Measurements from ENCODE around the gene BAK1. TPM values are rescaled to one million over a fixed set of nuclear protein-coding genes. Genes with fewer than 3 reads are reported as not detected.

The BAK1 gene
- total and polyA plus RNA-seq, 2 of the 13 experiments (the other 11 are each of a cell fraction or from before 2014, with no cell fraction given) = 15.0 to 23.8 TPM

- TF ChIP-seq BCL6 (CRISPR knock-in tag; IDR thresholded peaks at IDR 0.05) (peak; percentile 14; the same call in 1 of the 2 replicates), CREM (IDR thresholded peaks at IDR 0.05) (peak; percentile 52; the same call in 1 of the 2 replicates), CREM (CRISPR knock-in tag; IDR thresholded peaks at IDR 0.05) (no peak), ARID2 (CRISPR knock-in tag; IDR thresholded peaks at IDR 0.05; ENCODE audit: borderline replicate concordance) (no peak), ZNF788 (CRISPR knock-in tag; IDR thresholded peaks at IDR 0.05; ENCODE audit: borderline replicate concordance) (peak; percentile 27; the same call in 1 of the 2 replicates), DNMT3B (CRISPR knock-in tag; conservative IDR thresholded peaks at IDR 0.05) (no peak), NFATC3 (CRISPR knock-in tag; IDR thresholded peaks at IDR 0.05) (no peak), E2F2 (CRISPR knock-in tag; IDR thresholded peaks at IDR 0.05; ENCODE audit: borderline replicate concordance) (0 out of 2 replicates have a peak, but pooled peaks have one; percentile 50), MEIS1 (CRISPR knock-in tag; IDR thresholded peaks at IDR 0.05; ENCODE audit: borderline replicate concordance) (no peak), KDM1A (CRISPR knock-in tag; IDR thresholded peaks at IDR 0.05) (no peak), SALL2 (CRISPR knock-in tag; IDR thresholded peaks at IDR 0.05) (peak; percentile 82; the same call in 1 of the 2 replicates), ZNF12 (CRISPR knock-in tag; IDR thresholded peaks at IDR 0.05) (no peak), CREB3 (CRISPR knock-in tag; IDR thresholded peaks at IDR 0.05) (0 out of 2 replicates have a peak, but pooled peaks have one; percentile 80), GATA4 (IDR thresholded peaks at IDR 0.05; ENCODE audit: borderline replicate concordance, low read depth) (no peak), SRF (IDR thresholded peaks at IDR 0.05; ENCODE audit: low read depth, low read length) (no peak), TOE1 (CRISPR knock-in tag; IDR thresholded peaks at IDR 0.05) (no peak), CBFB (CRISPR knock-in tag; IDR thresholded peaks at IDR 0.05) (0 out of 2 replicates have a peak, but pooled peaks have one; percentile 59), DRAP1 (CRISPR knock-in tag; IDR thresholded peaks at IDR 0.05) (peak; percentile 76), CREB1 (IDR thresholded peaks at IDR 0.05) (peak; percentile 59), CREB1 (CRISPR knock-in tag; IDR thresholded peaks at IDR 0.05) (peak; percentile 65; the same call in 1 of the 2 replicates), MAFF (IDR thresholded peaks at IDR 0.05; ENCODE audit: low read depth, low read length) (no peak), PAWR (CRISPR knock-in tag; IDR thresholded peaks at IDR 0.05; ENCODE audit: borderline replicate concordance) (no peak), ZNF530 (CRISPR knock-in tag; IDR thresholded peaks at IDR 0.05; ENCODE audit: low read depth) (no peak), MYC (CRISPR knock-in tag; IDR thresholded peaks at IDR 0.05; ENCODE audit: borderline replicate concordance) (peak; percentile 89), SALL1 (CRISPR knock-in tag; IDR thresholded peaks at IDR 0.05) (peak; percentile 75), NCOA5 (CRISPR knock-in tag; IDR thresholded peaks at IDR 0.05) (no peak), KDM4B (CRISPR knock-in tag; IDR thresholded peaks at IDR 0.05) (peak; percentile 58; the same call in 1 of the 2 replicates)
Measured at GRCh38 chr6:33570806-33571636, 9.1 kb downstream of the BAK1 start (continued).

Data from HepG2 (cell line).